Measurements from ENCODE around the gene LHX3. TPM values are rescaled to one million over a fixed set of nuclear protein-coding genes. Genes with fewer than 3 reads are reported as not detected.

LHX3 gene
- not detected in 2 replicates for total RNA-seq

DNA sequence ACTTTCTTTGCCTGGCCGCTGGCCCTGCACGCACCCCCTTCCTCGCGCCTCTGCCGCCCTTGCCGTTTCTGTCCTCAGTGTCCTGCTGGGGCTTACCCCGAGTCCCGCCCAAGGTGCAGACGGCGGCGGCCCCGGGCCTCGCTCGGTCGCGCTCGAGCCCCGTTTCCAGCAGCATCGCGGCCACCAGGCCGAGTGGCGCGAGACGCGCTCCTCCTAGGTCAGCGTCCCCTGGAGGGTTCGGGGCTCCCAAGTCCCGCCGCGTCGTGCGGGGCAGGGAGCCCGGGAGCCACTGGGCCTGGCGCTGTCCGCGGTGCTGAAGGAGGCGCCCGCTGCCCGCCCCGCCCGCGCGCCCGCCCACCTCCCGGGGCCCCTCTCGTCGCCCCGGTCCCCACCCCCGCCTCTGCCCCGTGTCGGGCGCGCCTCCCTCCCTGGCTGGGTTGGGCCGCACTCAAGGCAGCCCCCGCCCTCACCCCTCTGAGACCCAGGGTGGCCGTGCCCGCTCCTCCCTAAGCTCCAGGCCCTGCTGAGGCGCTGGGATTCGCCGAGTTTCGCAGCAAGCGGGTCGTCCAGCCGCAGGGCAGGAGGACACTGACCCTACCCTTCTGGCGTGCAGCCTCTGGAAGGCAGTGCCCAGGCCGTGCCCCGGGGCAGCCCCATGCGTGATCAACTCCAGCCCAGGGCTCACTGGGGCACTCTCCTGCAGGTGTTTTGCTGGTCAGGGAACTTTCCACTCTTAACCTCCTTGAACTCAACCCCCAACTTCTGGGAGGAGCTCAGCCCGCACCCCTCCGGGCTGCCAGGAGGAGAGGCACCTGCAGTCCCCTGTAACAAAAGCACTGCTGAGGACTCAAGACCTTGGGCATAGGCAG, at the start of gene LHX3:
Gene LHX3 (minus strand): TSS at position 291 of the 869 bp plus-strand sequence. CDS start 116 bp downstream, at position 175.

GRCh38 chr9:136245219-136246150, 40.6 kb upstream of the LHX3 start, which contains the start of gene QSOX2:
Gene QSOX2, minus strand, starts transcription at chr9:136245812. Its CDS starts 9 bp downstream, at chr9:136245803.

Other genes starting within 250 kb of the LHX3 start
- gene UBAC1, start 243.8 kb downstream of the LHX3 start, total RNA-seq = 40.9 and 43.9 TPM in 2 replicates
- gene NACC2, start 109.8 kb downstream of the LHX3 start, total RNA-seq = 16.9 and 17.1 TPM in 2 replicates
- gene TMEM250, start 86.3 kb downstream of the LHX3 start, total RNA-seq = 31.4 and 33.3 TPM in 2 replicates
- gene QSOX2, start 40.7 kb upstream of the LHX3 start, total RNA-seq = 17.1 and 20.3 TPM in 2 replicates
- not detected in 2 replicates for gene CCDC187, start 99.0 kb upstream of the LHX3 start, total RNA-seq
- gene GPSM1, start 122.4 kb upstream of the LHX3 start, total RNA-seq = 99.4 and 110 TPM in 2 replicates
- 53.7 and 65.4 TPM in 2 replicates for gene DNLZ, start 158.6 kb upstream of the LHX3 start, total RNA-seq
- gene CARD9, start 168.5 kb upstream of the LHX3 start, total RNA-seq = 1.9 and 2.4 TPM in 2 replicates
- gene SNAPC4, start 195.0 kb upstream of the LHX3 start, total RNA-seq = 6.7 and 8.1 TPM in 2 replicates
- gene ENTR1, start 205.5 kb upstream of the LHX3 start, total RNA-seq = 43.0 and 45.2 TPM in 2 replicates
- 52.8 and 62.6 TPM in 2 replicates for gene PMPCA, start 205.5 kb upstream of the LHX3 start, total RNA-seq
- gene INPP5E, start 234.7 kb upstream of the LHX3 start, total RNA-seq = 10.0 and 11.9 TPM in 2 replicates